SJCRH30 (cell line): Measurements from ENCODE around the gene PER3. TPM values are rescaled to one million over a fixed set of nuclear protein-coding genes. Genes with fewer than 3 reads are reported as not detected.

Source experiments
- DNase-seq, 2 experiments: peaks; one replicate each; pipeline ENCODE4 v3.0.0-alpha.2; 2015 to 2020
- H3K27ac ChIP-seq: fragments of 250-450 bp; sonication (Bioruptor Pico); 2 replicates; pipeline ENCODE4 v1.5.1; 2020; ENCODE audit warnings: mild to moderate bottlenecking, moderate library complexity
- H3K27me3 ChIP-seq: fragments of 250-450 bp; sonication (Bioruptor Pico); 2 replicates; pipeline ENCODE4 v1.5.1; 2020; ENCODE audit warnings: mild to moderate bottlenecking, moderate library complexity
- H3K36me3 ChIP-seq: fragments of 250-450 bp; sonication (Bioruptor Pico); 2 replicates; pipeline ENCODE4 v1.5.1; 2020; ENCODE audit warnings: mild to moderate bottlenecking, moderate library complexity
- H3K4me1 ChIP-seq: fragments of 250-450 bp; sonication (Bioruptor Pico); 2 replicates; pipeline ENCODE4 v1.5.1; 2020; ENCODE audit warnings: mild to moderate bottlenecking, moderate library complexity
- H3K4me3 ChIP-seq: fragments of 250-450 bp; sonication (Bioruptor Pico); 2 replicates; pipeline ENCODE4 v1.5.1; 2020; ENCODE audit warnings: mild to moderate bottlenecking, moderate library complexity
- H3K9me3 ChIP-seq: fragments of 250-450 bp; sonication (Bioruptor Pico); replicated peaks from 2 replicates; pipeline ENCODE4 v1.5.1; 2020; ENCODE audit warnings: mild to moderate bottlenecking, moderate library complexity
- total RNA-seq: library from RNA; depleted of rRNA; stranded (reverse); fragments of >200 nt; shearing (Covaris generic); gene quantifications from 2 replicates; pipeline ENCODE4 v1.2.3, GENCODE V29; 2014; rRNA removed

The PER3 gene
- total RNA-seq, 1 experiment from 2014 or later, result 2.7 TPM

- Histone ChIP-seq H3K27me3 (0 out of 2 replicates have a peak, but pooled peaks cover 3% of the 10 kb centered on the region), H3K4me3 (no peak overlapping the region), H3K9me3 (0 out of 2 replicates have a peak, but pooled peaks cover 3% of the 10 kb centered on the region), H3K36me3 (no peaks in the 10 kb centered on the region), H3K4me1 (no peaks in the 10 kb centered on the region), H3K27ac (no peak overlapping the region)
- no peak for DNase-seq
These were observed 104.4 kb downstream of the PER3 start for GRCh38 chr1:7888248-7889081.

- peaks cover 7% of the 10 kb centered on the region; the same call in 1 of the 2 replicates for H3K9me3 ChIP-seq
- H3K4me3 ChIP-seq, result no peak overlapping the region
- 0 out of 2 replicates have a peak, but pooled peaks cover 3% of the 10 kb centered on the region for H3K27me3 ChIP-seq
- no peak overlapping the region for H3K27ac ChIP-seq
- no peak for DNase-seq
- no peaks in the 10 kb centered on the region for H3K4me1 ChIP-seq
- H3K36me3 ChIP-seq, result no peaks in the 10 kb centered on the region
These were observed 106.8 kb downstream of the PER3 start for GRCh38 chr1:7890853-7891252.

- no peak overlapping the region for H3K27ac ChIP-seq
- no peak for DNase-seq
- H3K27me3 ChIP-seq, result 0 out of 2 replicates have a peak, but pooled peaks cover 3% of the 10 kb centered on the region
- peaks cover 7% of the 10 kb centered on the region; the same call in 1 of the 2 replicates for H3K9me3 ChIP-seq
- H3K36me3 ChIP-seq, result no peaks in the 10 kb centered on the region
- H3K4me1 ChIP-seq, result no peaks in the 10 kb centered on the region
- H3K4me3 ChIP-seq, result no peak overlapping the region
These were observed 107.7 kb downstream of the PER3 start for GRCh38 chr1:7891804-7892203.

GRCh38 chr1:7893529-7894180 is 109.6 kb downstream of the PER3 start:
- no peak for DNase-seq

More at GRCh38 chr1:7893529-7894180, 109.6 kb downstream of the PER3 start:
- peaks cover 10% of the 10 kb centered on the region; the same call in 1 of the 2 replicates for H3K9me3 ChIP-seq
- H3K36me3 ChIP-seq, result no peaks in the 10 kb centered on the region
- H3K4me3 ChIP-seq, result no peak overlapping the region
- no peaks in the 10 kb centered on the region for H3K27me3 ChIP-seq
- H3K27ac ChIP-seq, result no peak overlapping the region
- no peaks in the 10 kb centered on the region for H3K4me1 ChIP-seq

Other genes starting within 250 kb of the PER3 start
- gene VAMP3, start 13.0 kb upstream of the PER3 start, total RNA-seq, result 97.8 and 102 TPM in 2 replicates
- gene UTS2, start 68.8 kb downstream of the PER3 start, total RNA-seq, result not detected in 2 replicates
- gene TNFRSF9, start 156.5 kb downstream of the PER3 start, total RNA-seq, result 0.13 TPM in 1 of 2 replicates, not detected in the other
- 441 and 456 TPM in 2 replicates for gene PARK7, start 177.4 kb downstream of the PER3 start, total RNA-seq
- 197 and 220 TPM in 2 replicates for gene ERRFI1, start 242.0 kb downstream of the PER3 start, total RNA-seq